Transverse colon (tissue), 3 donors: ENCODE data around the gene HSPA1A.

Source experiments
- EP300 ChIP-seq: sonication (generic); formaldehyde crosslinking; IDR thresholded peaks from one replicate; pipeline ENCODE4 v1.6.1; 2017; ENCODE audit warnings: antibody characterized with exemption, low read depth
- POLR2A ChIP-seq: fragments of 450-650 bp; IDR thresholded peaks from one replicate; pipeline ENCODE4 v1.6.1; 2016; ENCODE audit warnings: antibody characterized with exemption, mild to moderate bottlenecking, moderate library complexity
- TF ChIP-seq, protein P1 (sequence below), 5 experiments: fragments of 200-600 bp in 3 of 5; fragments of 450-650 bp in 2 of 5; sonication (generic) in 3 of 5; IDR thresholded peaks; 1 replicate in 2 of 5; 2 replicates in 3 of 5; pipeline ENCODE4 v1.5.1; 2016 to 2017; ENCODE audit warnings: antibody characterized with exemption in 5 of 5, inconsistent platforms in 3 of 5, mild to moderate bottlenecking in 2 of 5, moderate library complexity in 1 of 5

DNA sequence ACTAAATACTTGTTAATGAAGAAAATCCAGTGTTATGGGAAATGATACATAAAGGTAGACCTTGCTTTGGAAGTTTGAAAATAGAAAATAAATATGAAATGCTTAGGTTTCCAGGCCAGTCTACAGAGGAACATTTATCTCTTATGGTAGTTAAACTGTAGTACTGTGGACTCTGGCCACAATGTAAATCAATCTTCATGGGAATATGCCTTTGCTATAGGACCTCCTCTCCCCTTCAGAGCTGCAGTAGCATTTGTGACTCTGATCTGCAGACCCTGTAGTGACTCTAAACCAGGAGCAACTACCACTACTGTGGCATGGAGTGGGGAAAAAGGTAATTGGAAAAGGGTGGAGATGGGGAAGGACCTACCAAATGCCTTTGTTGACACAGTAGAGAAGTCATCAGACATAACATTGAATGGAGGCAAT, 4.5 kb downstream of the HSPA1A start:
- TF ChIP-seq, protein P1, sequence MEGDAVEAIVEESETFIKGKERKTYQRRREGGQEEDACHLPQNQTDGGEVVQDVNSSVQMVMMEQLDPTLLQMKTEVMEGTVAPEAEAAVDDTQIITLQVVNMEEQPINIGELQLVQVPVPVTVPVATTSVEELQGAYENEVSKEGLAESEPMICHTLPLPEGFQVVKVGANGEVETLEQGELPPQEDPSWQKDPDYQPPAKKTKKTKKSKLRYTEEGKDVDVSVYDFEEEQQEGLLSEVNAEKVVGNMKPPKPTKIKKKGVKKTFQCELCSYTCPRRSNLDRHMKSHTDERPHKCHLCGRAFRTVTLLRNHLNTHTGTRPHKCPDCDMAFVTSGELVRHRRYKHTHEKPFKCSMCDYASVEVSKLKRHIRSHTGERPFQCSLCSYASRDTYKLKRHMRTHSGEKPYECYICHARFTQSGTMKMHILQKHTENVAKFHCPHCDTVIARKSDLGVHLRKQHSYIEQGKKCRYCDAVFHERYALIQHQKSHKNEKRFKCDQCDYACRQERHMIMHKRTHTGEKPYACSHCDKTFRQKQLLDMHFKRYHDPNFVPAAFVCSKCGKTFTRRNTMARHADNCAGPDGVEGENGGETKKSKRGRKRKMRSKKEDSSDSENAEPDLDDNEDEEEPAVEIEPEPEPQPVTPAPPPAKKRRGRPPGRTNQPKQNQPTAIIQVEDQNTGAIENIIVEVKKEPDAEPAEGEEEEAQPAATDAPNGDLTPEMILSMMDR (IDR thresholded peaks at IDR 0.05): no peak
- TF ChIP-seq EP300 (no peak), POLR2A (no peak)
